Measurements from ENCODE around the gene C14orf93.
A peak's percentile ranks its signal among the peaks of the same experiment; 100 is the strongest.

The C14orf93 gene

GRCh38 chr14:23009939-23010726 lies at the start of gene C14orf93:
C14orf93 (minus strand) TSS chr14:23010143; CDS start chr14:22999023, 11,120 bp downstream.
- peak; percentile 78 for DNase-seq

GRCh38 chr14:23058654-23059504 lies 48.9 kb upstream of the C14orf93 start:
- no peak for DNase-seq

- DNase-seq: peak; percentile 89
Measured at GRCh38 chr14:23057757-23058653, 48.1 kb upstream of the C14orf93 start.

GRCh38 chr14:23056956-23057756 lies 47.2 kb upstream of the C14orf93 start, which contains the start of gene CDH24:
CDH24 (minus strand) TSS chr14:23057520; CDS start chr14:23055733, 1,787 bp downstream.
- peak; percentile 74 for DNase-seq

- DNase-seq: peak; percentile 73
Measured at GRCh38 chr14:23056145-23056955, 46.4 kb upstream of the C14orf93 start.

GRCh38 chr14:23055621-23056144 lies 45.7 kb upstream of the C14orf93 start:
- DNase-seq: no peak

GRCh38 chr14:23055147-23055550 lies 45.2 kb upstream of the C14orf93 start:
- no peak for DNase-seq

GRCh38 chr14:23054000-23054811 lies 44.3 kb upstream of the C14orf93 start:
- peak; percentile 48 for DNase-seq

GRCh38 chr14:23053426-23053825 lies 43.5 kb upstream of the C14orf93 start:
- DNase-seq: no peak

- no peak for DNase-seq
Measured at GRCh38 chr14:23052671-23053070, 42.7 kb upstream of the C14orf93 start.

- DNase-seq: no peak
Measured at GRCh38 chr14:23052182-23052623, 42.3 kb upstream of the C14orf93 start.

- DNase-seq: no peak
Measured at GRCh38 chr14:23051141-23052057, 41.5 kb upstream of the C14orf93 start.

GRCh38 chr14:23049011-23049410 lies 39.1 kb upstream of the C14orf93 start:
- no peak for DNase-seq

GRCh38 chr14:23047751-23048693 lies 38.1 kb upstream of the C14orf93 start:
- no peak for DNase-seq

- no peak for DNase-seq
Measured at GRCh38 chr14:23047034-23047634, 37.2 kb upstream of the C14orf93 start.

GRCh38 chr14:23045419-23046357 lies 35.7 kb upstream of the C14orf93 start:
- no peak for DNase-seq

Measured in activated T-cell treated with anti-CD3 and anti-CD28 coated beads, Interleukin-2, amount 50 U/mL, for 1 hour (primary cell).